GM21723 (cell line): Measurements from ENCODE around the gene EMB.
"Not testable (repeated sequence)": the region's sequence is repeated elsewhere in the genome, so short reads cannot be mapped to it uniquely, and the experiment has no call there.

Experiments used
- ATAC-seq: cut with Tn5 transposase; IDR thresholded peaks from one replicate; pipeline ENCODE4 v1.9.1; 2021; ENCODE audit warnings: mild to moderate bottlenecking, moderate library complexity; ENCODE audit not compliant: unreplicated experiment

The EMB gene

DNA sequence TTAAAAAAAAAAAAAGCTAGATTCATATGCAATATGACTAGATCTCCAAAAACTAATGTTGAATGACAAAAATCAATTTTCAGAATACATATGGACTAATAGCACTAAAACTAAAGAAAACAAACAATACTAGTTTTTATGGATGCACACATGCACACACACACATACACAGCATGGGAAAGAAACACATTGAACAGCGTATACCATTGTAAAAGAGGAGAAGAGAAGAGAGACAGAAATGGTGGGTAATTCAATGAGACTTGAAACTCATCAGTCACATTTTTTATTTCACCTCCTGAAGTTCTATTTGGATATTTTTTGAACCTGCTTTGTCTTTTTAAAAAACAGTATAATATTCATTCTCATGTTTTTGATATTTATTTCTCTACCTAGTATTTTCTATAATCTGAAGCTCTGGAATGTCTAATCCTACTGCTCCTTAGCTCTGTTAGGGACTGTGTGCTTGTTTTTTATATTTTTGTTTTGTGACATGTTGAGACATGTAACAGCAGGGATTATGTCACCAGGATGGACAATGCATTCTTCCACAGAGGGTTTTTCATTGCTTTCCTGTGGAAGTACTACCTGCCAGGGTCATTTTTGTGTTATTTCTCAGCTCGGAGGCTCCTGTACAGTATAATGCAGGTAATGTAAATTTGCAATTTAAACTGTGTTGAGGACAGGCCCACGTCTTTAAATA lies 17.8 kb downstream of the EMB start:
- not testable (repeated sequence) for ATAC-seq

DNA sequence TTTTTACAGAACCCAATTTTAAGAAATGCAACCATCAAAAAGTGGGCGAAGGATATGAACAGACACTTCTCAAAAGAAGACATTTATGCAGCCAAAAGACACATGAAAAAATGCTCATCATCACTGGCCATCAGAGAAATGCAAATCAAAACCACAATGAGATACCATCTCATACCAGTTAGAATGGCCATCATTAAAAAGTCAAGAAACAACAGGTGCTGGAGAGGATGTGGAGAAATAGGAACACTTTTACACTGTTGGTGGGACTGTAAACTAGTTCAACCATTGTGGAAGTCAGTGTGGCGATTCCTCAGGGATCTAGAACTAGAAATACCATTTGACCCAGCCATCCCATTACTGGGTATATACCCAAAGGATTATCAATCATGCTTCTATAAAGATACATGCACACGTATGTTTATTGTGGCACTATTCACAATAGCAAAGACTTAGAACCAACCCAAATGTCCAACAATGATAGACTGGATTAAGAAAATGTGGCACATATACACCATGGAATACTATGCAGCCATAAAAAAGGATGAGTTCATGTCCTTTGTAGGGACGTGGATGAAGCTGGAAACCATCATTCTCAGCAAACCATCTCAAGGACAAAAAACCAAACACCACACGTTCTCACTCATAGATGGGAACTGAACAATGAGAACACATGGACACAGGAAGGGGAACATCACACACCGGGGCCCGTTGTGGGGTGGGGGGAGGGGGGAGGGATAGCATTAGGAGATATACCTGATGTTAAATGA lies 19.7 kb downstream of the EMB start:
- not testable (repeated sequence) for ATAC-seq

DNA sequence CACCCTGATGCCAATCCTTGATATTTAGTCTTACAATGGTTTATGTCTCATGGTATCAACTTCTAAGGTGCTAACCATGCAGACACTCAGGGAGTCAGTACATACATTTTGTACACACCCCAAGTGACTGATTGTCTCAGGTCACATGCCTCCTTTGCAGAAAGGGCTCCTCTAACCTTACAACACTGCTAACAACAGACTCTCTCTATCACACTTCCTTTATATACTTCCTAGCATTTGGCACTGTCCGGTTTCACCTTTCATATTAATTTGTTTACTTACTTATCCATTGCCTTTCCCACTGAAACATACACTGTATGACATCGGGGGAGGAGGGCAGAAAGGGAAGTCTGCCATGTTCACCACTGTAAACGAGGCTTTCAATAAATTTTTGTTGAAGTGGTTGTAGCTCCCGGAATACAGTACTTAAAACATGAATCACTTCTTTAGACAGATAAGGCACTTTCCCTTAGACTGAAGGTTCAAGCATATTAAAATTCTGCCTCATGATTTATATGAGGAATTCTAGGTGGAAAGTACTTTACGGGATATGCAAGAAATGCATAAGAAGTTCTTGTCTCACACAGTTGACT lies 20.6 kb downstream of the EMB start:
- ATAC-seq, result no peak

DNA sequence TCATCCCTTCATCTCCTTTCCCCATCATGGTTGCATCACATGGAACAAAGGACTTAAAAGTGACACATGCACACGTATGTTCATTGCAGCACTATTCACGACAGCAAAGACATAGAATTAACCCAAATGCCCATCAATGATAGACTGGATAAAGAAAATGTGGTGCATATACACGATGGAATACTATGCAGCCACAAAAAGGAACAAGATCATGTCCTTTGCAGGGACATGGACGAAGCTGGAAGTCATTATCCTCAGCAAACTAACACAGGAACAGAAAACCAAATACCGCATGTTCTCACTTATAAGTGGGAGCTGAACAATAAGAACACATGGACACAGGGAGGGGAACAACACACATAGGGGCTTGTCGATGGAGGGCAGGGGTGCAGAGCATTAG lies 21.4 kb downstream of the EMB start:
- not testable (repeated sequence) for ATAC-seq

GRCh38 chr5:50416637-50417036 lies 24.5 kb downstream of the EMB start:
- ATAC-seq, result not testable (repeated sequence)

- ATAC-seq, result peak; percentile 88
These were observed 25.2 kb downstream of the EMB start for GRCh38 chr5:50415912-50416311.

DNA sequence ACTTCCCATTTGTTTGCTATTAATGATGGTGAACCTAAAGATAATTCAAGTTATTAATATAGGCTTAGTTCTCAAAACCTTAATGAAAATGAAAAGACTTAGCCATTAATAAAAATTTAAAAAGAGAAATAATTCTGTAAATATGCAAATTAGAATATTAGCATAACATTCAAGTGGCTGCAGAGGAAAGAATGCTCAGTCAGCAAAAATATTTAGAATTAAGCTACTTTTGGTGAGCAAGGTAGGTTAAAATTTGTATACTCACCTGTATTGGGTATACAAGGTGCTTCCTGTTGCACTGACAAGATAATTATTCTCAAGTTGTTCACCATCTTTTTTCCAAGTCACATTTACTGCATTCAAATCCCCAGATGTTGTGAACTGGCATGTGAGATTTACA lies 30.2 kb downstream of the EMB start:
- ATAC-seq, result not testable (repeated sequence)

GRCh38 chr5:50406877-50407276 lies 34.2 kb downstream of the EMB start:
- ATAC-seq, result no peak

- ATAC-seq, result no peak
These were observed 39.8 kb downstream of the EMB start for GRCh38 chr5:50401336-50401735.

- not testable (repeated sequence) for ATAC-seq
These were observed 47.0 kb downstream of the EMB start for GRCh38 chr5:50393925-50394609.

DNA sequence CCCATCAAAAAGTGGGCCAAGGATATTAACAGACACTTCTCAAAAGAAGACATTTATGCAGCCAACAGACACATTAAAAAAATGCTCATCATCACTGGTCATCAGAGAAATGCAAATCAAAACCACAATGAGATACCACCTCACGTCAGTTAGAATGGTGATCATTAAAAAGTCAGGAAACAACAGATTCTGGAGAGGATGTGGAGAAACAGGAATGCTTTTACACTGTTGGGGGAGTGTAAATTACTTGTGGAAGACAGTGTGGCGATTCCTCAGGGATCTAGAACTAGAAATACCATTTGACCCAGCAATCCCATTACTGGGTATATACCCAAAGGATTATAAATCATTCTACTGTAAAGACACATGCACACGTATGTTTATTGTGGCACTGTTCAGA lies 48.8 kb downstream of the EMB start:
- not testable (repeated sequence) for ATAC-seq

DNA sequence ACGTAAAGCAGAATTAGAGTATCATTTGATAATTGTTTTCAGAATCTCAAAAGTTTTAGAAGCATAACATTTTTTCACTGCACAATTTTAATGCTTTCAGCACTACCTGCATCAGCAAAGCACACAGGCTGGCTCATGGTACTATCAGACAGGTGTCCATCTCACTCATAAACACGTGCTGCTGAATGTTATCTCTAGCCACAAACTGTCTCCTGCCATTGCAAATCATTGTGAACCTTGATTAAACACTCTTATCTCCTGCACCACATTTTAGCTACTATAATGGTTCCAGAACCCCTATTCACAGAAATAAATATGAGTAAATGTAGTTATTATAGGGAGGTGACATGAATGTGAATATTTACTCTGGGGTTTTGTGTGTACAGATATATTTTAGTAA lies 56.7 kb downstream of the EMB start:
- ATAC-seq, result not testable (repeated sequence)

DNA sequence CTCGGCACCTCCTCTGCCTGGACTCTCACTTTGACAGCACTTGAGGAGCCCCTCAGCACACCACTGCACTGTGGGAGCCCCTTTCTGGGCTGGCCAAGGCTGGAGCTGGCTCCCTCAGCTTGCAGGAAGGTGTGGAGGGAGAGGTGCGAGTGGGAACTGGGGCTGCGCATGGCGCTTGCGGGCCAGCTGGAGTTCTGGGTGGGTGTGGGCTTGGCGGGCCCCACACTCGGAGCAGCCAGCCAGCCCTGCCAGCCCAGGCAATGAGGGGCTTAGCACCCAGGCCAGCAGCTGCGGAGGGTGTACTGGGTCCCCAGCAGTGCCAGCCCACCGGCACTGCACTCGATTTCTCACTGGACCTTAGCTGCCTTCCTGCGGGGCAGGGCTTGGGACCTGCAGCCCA lies 64.4 kb downstream of the EMB start:
- ATAC-seq, result not testable (repeated sequence)

- ATAC-seq, result not testable (repeated sequence)
These were observed 71.6 kb downstream of the EMB start for GRCh38 chr5:50369287-50370033.

GRCh38 chr5:50365426-50366251 lies 75.4 kb downstream of the EMB start:
- no peak for ATAC-seq

DNA sequence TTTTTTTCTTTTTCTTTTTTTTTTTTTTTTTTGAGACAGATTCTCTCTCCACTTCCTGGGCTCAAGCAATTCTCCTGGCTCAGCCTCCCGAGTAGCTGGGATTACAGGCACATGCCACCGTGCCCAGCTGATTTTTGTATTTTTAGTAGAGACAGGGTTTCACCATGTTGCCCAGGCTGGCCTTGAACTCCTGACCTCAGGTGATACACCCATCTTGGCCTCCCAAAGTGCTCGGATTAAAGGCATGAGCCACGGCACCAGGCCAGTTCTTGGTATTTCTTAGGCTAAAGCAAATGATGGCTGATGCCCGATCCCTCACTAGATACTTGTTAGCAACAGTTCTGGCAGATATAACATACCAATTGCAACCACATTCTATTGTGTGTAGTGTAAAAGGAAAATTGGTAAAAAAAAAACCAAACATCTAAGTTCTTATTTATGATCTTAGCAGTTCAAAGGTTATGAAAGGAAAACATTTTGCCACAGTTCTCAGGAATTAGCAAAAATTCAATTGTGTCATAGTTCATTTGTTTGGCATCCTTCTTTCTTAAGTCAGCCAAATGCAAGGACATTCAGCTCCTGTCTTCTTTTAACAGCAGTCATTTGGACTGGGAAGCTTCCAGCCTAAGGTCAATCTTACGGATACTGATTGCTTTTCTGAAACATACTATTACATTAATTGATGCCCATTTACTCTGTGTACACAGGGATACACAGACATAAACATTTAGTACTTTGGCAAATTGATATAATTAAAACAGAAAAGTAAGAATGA lies 76.4 kb downstream of the EMB start:
- ATAC-seq, result not testable (repeated sequence)

DNA sequence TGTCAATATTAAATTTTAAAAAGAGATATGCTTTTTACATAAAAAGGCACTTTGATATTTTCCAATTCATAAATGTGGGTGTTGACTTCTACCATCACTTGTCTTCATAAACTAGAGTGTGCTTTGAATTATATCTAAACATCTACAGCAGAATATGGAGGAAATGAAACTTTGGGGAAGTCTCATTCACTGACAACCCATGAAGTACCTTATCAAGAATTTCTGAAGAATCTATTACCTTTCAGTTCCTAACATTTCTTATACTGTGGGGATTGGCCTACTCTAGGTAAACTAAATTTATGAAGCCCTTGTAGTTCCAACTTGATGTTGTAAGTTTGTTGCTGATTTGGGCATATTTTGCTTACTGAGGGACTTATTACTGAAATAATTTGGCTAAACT lies 81.9 kb downstream of the EMB start:
- no peak for ATAC-seq

GRCh38 chr5:50352382-50352781 lies 88.7 kb downstream of the EMB start:
- ATAC-seq, result no peak
